ENCODE measurements around the gene PPAT.
"Not testable (repeated sequence)": the region's sequence is repeated elsewhere in the genome, so short reads cannot be mapped to it uniquely, and the experiment has no call there.

Gene PPAT

GRCh38 chr4:56435140-56435926, at the start of gene PPAT:
Gene PPAT, minus strand, starts transcription at chr4:56435615. Its CDS starts 138 bp downstream, at chr4:56435477.
- in situ Hi-C loops (cut with HindIII; ENCODE audit: low sequenced_read_pairs): no loop called here

GRCh38 chr4:56480691-56481090, 45.3 kb upstream of the PPAT start:
- in situ Hi-C loops (cut with HindIII; ENCODE audit: low sequenced_read_pairs): no loop called here

- in situ Hi-C loops (cut with HindIII; ENCODE audit: low sequenced_read_pairs): no loop called here
Observed at GRCh38 chr4:56477192-56477702, 41.8 kb upstream of the PPAT start.

DNA sequence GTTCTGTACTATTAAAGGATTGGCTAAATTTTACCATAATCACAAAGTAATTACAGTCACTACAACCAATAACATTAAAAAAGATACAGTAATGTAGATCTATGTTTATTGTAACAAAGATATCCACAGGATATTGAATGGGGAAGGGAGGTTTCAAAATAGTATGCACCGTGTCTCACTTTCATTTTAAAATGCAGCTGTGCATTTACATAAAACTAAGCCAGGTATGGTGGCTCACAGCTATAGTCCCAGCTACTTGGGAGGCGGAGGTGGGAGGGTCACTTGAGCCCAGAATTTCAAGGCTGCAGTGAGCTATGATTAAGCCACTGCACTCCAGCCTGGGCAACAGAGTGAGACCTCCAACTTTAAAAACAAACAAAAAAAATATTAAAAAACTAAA, 40.5 kb upstream of the PPAT start:
- in situ Hi-C loops (cut with HindIII; ENCODE audit: low sequenced_read_pairs): no loop called here

DNA sequence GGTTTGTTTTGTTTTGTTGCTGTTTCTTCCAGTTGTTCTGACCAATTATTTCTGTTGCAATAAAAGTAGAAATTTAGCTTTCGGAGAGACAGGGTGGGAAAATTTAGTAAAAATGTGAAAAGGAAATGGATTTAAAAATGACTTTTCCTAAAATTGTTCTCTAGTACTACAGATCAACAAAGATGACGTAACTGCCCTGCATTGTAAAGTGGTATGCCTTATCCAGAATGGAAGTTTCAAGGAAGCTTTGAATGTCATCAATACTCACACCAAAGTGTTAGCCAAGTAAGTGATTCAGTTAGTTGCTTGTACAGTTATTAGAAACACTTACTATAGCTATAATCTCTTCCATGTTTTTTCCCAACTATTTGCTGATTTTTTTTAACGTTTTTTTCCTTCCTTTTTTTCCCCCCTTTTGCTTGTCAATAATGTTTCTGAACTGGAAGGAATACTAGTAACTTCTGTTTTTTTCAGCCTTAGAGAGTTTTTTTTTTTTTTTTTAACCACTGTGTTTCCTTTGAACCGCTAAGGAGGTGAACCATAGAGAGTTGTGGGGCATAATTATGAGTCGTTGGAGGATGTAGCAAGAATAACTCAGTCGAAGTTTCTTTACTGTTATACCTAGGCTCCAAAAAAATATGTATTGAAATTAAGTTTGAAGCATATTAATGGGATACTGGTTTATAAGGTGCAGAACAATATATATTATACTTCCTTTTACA, 34.2 kb upstream of the PPAT start:
- in situ Hi-C loops (cut with HindIII; ENCODE audit: low sequenced_read_pairs): no loop called here

GRCh38 chr4:56468097-56468422, 32.6 kb upstream of the PPAT start:
- in situ Hi-C loops (cut with HindIII; ENCODE audit: low sequenced_read_pairs): no loop called here

DNA sequence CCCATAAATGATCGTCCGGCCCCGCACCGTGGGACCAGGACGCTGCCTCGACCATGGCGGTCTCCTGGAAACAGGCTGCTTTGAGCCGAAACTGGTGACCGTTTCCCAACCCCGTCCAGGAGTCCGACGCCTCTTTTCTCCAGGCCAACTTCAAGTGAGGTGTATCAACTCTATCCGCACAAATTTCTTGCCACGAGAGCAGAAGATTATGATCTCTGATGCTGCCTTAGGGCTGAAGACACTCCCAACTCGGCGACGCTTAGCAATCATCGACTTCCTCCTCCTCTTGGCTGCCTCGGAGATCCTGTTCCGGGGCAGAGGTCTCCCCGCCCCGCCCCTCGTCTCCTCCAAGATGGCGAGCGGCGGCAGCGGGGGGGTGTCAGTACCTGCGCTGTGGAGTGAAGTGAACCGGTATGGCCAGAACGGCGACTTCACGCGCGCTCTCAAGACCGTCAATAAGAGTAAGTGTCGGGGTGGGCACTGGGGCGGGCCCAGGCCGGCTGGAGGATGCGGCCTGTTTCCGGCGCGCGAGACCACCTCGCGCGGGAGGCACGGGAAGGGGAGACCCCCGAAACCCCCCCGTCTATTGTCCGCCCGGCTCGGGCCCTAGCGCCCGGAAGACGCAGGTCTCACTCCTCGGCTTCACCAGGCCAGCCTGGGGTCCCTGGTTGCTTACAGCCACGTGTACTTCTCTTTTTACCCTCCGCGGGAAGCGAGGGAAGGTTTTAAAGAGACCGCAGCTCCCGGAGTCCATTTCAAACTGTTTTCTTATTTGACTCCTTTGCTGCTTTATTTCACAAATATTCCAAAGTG, 32.1 kb upstream of the PPAT start, which contains the start of gene SRP72:
SRP72 (plus strand) TSS at position 334 of the 813 bp plus-strand sequence; CDS start at position 353, 19 bp downstream.
- in situ Hi-C loops (cut with HindIII; ENCODE audit: low sequenced_read_pairs): no loop called here

- in situ Hi-C loops (cut with HindIII; ENCODE audit: low sequenced_read_pairs): no loop called here
Observed at GRCh38 chr4:56466910-56467283, 31.5 kb upstream of the PPAT start.

GRCh38 chr4:56466296-56466761, 30.9 kb upstream of the PPAT start:
- in situ Hi-C loops (cut with HindIII; ENCODE audit: low sequenced_read_pairs): not testable (repeated sequence)

- in situ Hi-C loops (cut with HindIII; ENCODE audit: low sequenced_read_pairs): no loop called here
Observed at GRCh38 chr4:56465599-56466295, 30.3 kb upstream of the PPAT start.

DNA sequence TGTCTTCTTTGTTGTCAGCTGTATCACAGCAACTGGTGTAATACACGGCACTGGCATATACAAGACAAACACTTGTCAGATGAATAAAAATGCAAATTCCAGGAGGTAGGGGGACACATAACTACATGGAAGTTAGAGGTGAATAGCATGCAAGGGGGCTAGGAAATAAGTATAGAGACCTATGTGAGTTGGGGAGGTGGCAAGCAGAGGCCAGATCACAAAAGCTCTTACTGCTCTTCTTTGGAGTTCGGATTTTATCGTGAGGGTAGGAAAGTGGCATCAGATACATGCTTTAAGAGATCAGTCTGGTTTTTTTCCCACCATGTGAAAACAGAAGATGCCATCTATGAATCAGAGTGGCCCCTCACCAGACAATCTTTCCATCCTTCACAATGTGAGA, 29.2 kb upstream of the PPAT start:
- in situ Hi-C loops (cut with HindIII; ENCODE audit: low sequenced_read_pairs): no loop called here

- in situ Hi-C loops (cut with HindIII; ENCODE audit: low sequenced_read_pairs): no loop called here
Observed at GRCh38 chr4:56463711-56464110, 28.3 kb upstream of the PPAT start.

DNA sequence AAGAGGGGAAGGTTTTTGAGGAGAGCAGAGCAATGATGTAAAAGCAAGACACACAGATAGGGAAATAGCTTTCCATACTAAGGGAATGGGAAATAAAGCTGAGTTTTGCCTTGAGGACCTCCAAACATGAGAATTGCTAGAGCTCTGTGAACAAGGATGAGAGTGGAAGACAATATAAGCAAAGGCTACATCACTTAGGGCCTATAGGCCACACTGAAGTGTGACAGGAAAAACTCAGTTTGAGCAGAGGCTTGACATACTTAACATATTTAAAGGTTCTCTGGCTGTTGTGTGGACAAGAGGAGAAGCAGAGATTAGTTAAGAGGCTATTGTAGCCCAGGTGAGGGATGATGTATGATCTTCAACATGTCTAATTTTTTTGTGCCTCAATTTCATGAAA, 26.7 kb upstream of the PPAT start:
- in situ Hi-C loops (cut with HindIII; ENCODE audit: low sequenced_read_pairs): no loop called here

DNA sequence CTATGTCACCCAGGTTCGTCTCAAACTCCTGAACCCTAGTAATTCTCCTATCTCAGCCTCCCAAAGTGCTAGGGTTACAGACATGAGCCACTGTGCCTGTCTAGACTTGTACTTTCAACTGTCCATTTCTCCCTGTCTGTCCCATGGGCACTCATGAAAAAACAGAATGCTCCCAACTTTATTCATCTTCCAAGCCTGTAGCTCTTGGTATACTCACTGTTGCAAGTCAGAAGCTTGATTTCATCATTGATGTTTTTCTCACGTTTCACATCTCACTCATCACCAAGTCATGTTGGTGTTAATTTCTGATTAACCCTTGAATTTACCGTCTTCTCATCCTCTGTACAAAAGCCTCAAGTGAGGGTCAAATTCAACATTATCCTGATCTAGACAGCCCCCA, 24.7 kb upstream of the PPAT start:
- in situ Hi-C loops (cut with HindIII; ENCODE audit: low sequenced_read_pairs): no loop called here

DNA sequence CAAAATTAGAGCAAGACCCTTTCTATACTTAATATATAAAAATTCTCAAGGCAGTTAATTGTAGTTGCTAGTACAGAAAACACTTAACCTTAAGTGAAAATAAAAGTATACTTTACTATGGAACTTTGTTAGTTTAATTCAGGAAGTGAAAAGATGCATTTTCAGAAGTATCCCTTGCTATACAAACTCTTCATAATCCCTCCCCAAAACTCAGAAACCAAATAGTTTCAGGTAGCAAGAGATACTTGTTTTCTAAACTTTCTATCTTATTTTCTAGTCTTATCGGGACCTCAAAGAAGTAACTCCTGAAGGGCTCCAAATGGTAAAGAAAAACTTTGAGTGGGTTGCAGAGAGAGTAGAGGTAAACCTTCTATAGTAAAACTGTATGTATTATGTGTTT, 14.9 kb upstream of the PPAT start:
- in situ Hi-C loops (cut with HindIII; ENCODE audit: low sequenced_read_pairs): no loop called here

DNA sequence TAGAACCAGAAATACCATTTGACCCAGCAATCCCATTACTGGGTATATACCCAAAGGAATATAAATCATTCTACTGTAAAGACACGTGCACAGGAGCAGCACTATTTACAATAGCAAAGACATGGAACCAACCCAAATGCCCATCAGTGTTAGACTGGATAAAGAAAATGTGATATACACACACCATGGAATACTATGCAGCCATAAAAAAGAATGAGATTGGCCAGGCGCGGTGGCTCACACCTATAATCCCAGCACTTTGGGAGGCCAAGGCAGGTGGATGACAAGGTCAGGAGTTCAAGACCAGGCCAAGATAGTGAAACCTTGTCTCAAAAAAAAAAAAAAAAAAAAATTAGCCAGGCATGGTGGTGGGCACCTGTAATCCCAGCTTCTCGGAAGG, 14.1 kb upstream of the PPAT start:
- in situ Hi-C loops (cut with HindIII; ENCODE audit: low sequenced_read_pairs): not testable (repeated sequence)

DNA sequence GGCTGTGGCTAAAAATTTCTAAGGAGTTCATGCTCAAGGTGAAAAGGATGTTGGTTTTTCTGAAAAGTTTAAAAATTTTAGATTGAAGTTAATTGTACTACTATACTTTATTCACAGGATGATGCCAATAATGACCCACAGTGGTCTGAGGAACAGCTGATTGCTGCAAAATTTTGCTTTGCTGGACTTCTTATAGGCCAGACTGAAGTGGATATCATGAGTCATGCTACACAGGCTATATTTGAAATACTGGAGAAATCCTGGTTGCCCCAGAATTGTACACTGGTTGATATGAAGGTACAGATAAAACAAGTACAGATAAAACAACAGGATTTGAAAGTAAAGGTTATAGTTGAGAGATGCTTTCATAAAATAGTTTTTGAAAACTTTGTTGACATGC, 12.9 kb upstream of the PPAT start:
- in situ Hi-C loops (cut with HindIII; ENCODE audit: low sequenced_read_pairs): no loop called here

DNA sequence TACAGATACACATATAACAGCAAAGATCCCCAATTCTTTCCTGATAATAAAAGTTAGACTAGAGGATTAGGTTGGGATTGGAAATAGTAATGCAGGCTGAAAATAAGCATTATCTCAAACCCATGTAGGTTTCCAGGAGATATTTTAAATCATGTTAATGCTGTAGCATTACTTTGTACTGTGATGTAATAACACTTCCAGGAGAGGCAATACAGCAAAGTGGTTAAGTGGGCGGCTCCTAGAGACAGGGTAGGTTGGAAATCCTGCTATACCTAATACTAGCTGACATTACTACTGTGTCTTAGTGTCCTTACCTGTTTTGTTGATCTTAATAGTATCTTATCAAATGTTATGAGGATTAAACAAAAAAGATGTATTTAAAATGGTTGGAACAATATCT, 10.3 kb upstream of the PPAT start:
- in situ Hi-C loops (cut with HindIII; ENCODE audit: low sequenced_read_pairs): no loop called here

GRCh38 chr4:56444719-56445118, 9.3 kb upstream of the PPAT start:
- in situ Hi-C loops (cut with HindIII; ENCODE audit: low sequenced_read_pairs): no loop called here

GRCh38 chr4:56440983-56441382, 5.6 kb upstream of the PPAT start:
- in situ Hi-C loops (cut with HindIII; ENCODE audit: low sequenced_read_pairs): no loop called here

DNA sequence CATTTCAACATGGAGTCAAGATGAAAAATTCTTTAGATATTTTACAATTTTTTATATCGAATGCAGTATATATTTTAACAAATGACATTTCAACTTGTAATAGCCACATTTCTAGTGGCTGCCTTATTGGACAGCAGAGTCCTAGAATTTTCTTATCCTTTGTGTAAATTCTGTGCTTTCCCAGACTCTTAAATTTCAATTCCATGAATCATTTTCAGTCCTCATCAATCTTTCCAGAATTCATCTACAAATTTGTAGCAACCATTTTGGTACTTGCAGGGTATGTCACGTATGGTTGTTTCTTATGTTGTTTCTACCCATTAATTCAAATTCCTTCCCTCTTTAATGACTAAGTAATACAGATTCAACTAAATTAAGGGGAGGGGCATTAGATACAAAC, 3.4 kb upstream of the PPAT start:
- in situ Hi-C loops (cut with HindIII; ENCODE audit: low sequenced_read_pairs): no loop called here

Measured in DLD1 (cell line).